K562 (cell line): ENCODE measurements around the gene KRT24. TPM values are rescaled to one million over a fixed set of nuclear protein-coding genes. Genes with fewer than 3 reads are reported as not detected.
A peak's percentile ranks its signal among the peaks of the same experiment; 100 is the strongest.

Experiments used
- GTF2E2 ChIP-seq: fragments of 200-800 bp; sonication (Bioruptor generic); IDR thresholded peaks from 2 replicates; pipeline ENCODE4 v1.6.1; 2016; ENCODE audit warnings: missing genetic modification characterization, missing compliant biosample characterization
- MTF1 ChIP-seq: fragments of 250-450 bp; sonication (Bioruptor Pico); IDR thresholded peaks from 2 replicates; pipeline ENCODE4 v1.9.0; 2021; ENCODE audit warnings: moderate library complexity, mild to moderate bottlenecking, inconsistent platforms, borderline replicate concordance
- MYC ChIP-seq, 2 experiments: fragments of 250-450 bp in 1 of 2; sonication (Bioruptor Pico) in 1 of 2; IDR thresholded peaks; 2 replicates each; pipeline versions ENCODE4 v1.5.1 to v1.6.1; 2012 to 2021; ENCODE audit warnings: low read depth in 2 of 2, borderline replicate concordance in 1 of 2, improper control_type of control experiment in 1 of 2, low read length in 1 of 2, mild to moderate bottlenecking in 1 of 2, moderate library complexity in 1 of 2
- POLR2AphosphoS5 ChIP-seq: IDR thresholded peaks from 2 replicates; pipeline ENCODE4 v1.6.1; 2011; ENCODE audit warnings: mild to moderate bottlenecking, low read depth, low read length, moderate library complexity; ENCODE audit not compliant: control insufficient read depth, insufficient read depth
- PPARD ChIP-seq: fragments of 250-450 bp; sonication (Bioruptor Pico); IDR thresholded peaks from 2 replicates; pipeline ENCODE4 v1.8.0; 2022; ENCODE audit warnings: inconsistent platforms, mild to moderate bottlenecking, moderate library complexity
- REST ChIP-seq, 2 experiments: fragments of 450-650 bp; formaldehyde crosslinking in 1 of 2; IDR thresholded peaks; 2 replicates each; pipeline versions ENCODE4 v1.4.0 to v1.6.1; 2014 to 2020; ENCODE audit warnings: mild to moderate bottlenecking in 2 of 2, borderline replicate concordance in 1 of 2, low read depth in 1 of 2
- ZBTB40 ChIP-seq, 2 experiments: fragments of 450-650 bp in 1 of 2; sonication (generic) in 1 of 2; formaldehyde crosslinking in 1 of 2; IDR thresholded peaks; 2 replicates each; pipeline versions ENCODE4 v1.7.1 to v1.9.0; 2016 to 2022; ENCODE audit warnings: inconsistent platforms in 1 of 2, mild to moderate bottlenecking in 1 of 2, missing genetic modification reagents in 1 of 2
- polyA plus RNA-seq, 8 experiments: library from polyadenylated mRNA; depleted of rRNA in 4 of 8; stranded (reverse) in 5 of 8; unstranded in 3 of 8; fragments of >200 nt; fragmentation: Nextera tagmentation in 2 of 8; fragmentation: Illumina TruSeq in 1 of 8; extraction: Ambion mirVana in 2 of 8; extraction: Trizol in 1 of 8; gene quantifications; 2 replicates each; pipeline versions ENCODE4 v1.2.1 to v1.2.3, GENCODE V29; 2011 to 2014; ENCODE audit warnings: inconsistent platforms in 1 of 8, missing spikeins in 1 of 8
- total RNA-seq, 7 experiments: library from RNA; depleted of rRNA in 6 of 7; stranded (reverse); fragments of >200 nt in 6 of 7; fragmentation: Illumina TruSeq in 2 of 7; extraction: Trizol in 2 of 7; gene quantifications; 2 replicates each; pipeline versions ENCODE4 v1.2.1 to v1.2.3, GENCODE V29; 2011 to 2021; ENCODE audit warnings: low replicate concordance in 1 of 7

Gene KRT24
- total and polyA plus RNA-seq, 9 of the 15 experiments (the other 6 are each of a cell fraction or from before 2014, with no cell fraction given): not detected

DNA sequence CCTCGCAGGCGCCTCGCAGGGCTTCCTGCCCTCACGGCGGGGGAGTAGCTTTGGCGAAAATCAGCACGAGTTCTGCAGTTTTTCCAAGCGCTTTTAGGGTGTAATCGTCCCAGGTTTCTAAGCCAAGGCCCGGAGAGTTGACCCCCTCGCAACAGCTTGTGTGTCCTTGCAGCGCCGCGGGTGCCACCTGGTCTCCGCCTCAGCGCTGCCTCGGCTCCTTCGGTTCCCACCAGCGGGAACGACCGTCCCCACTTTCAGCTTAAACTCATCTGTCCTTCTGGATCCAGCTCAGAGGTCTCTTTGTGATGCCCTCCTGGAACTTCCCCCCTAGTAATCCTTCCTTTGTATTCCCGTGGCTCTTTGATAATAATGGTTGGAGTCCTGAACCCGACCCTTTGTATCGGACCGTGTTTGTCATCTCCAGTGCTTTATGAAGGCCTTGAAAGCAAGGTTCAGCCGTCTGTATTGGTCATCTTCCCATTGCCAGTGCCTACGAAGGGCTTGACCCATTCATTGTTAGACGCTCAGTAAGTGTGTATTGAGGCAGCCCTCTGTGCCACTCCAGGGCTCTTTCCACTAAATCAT lies 55.1 kb downstream of the KRT24 start (continued):
- 0 out of 2 replicates have a peak, but pooled peaks have one; percentile 24 for TF ChIP-seq ZBTB40 (IDR thresholded peaks at IDR 0.05)
- TF ChIP-seq ZBTB40 (CRISPR knock-in tag; IDR thresholded peaks at IDR 0.05): no peak
- TF ChIP-seq MTF1 (CRISPR knock-in tag): no peak
- no peak for TF ChIP-seq PPARD (CRISPR knock-in tag)
- TF ChIP-seq REST (IDR thresholded peaks at IDR 0.05; ENCODE audit: borderline replicate concordance): no peak
- no peak for TF ChIP-seq REST (CRISPR knock-in tag; IDR thresholded peaks at IDR 0.05; ENCODE audit: low read depth)
- TF ChIP-seq MYC (IDR thresholded peaks at IDR 0.05; ENCODE audit: low read depth, low read length): peak; percentile 29; the same call in 1 of the 2 replicates
- TF ChIP-seq MYC (CRISPR knock-in tag; IDR thresholded peaks at IDR 0.05; ENCODE audit: borderline replicate concordance, low read depth): no peak
- TF ChIP-seq GTF2E2: peak; percentile 41; the same call in 1 of the 2 replicates
- TF ChIP-seq POLR2AphosphoS5: no peak
